ENCODE results near the gene CAPZA1.

Gene CAPZA1

DNA sequence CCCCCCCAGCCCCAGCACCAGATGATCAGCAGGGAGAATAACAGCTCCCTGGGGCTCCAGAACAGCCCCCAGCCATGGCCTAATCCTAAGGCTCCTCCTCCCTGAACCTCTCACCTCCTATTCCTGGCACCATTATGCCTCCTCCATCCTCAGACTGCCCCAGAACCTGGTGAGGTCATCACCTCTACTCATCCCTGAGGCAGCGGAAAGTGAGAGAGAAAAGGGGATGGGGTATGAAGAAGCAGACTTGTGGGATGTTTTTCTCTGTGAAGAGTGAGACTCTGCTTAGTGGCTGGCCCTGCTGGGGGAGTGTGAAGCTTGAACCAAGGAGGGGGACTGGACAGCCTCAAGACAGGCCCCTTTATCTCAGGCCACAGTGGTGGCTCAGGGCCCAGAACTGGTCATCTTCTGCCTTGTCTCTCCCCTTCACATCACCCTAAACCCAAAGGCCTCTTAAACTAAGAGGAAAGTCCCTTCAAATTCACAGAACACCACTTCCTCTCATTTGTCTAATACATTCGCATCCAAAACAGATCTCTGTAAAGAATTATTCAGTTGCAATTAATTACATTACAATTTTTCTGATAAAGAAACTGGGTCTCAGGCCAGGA is 97.7 kb downstream of the CAPZA1 start:
- DNase-seq = no peak

DNA sequence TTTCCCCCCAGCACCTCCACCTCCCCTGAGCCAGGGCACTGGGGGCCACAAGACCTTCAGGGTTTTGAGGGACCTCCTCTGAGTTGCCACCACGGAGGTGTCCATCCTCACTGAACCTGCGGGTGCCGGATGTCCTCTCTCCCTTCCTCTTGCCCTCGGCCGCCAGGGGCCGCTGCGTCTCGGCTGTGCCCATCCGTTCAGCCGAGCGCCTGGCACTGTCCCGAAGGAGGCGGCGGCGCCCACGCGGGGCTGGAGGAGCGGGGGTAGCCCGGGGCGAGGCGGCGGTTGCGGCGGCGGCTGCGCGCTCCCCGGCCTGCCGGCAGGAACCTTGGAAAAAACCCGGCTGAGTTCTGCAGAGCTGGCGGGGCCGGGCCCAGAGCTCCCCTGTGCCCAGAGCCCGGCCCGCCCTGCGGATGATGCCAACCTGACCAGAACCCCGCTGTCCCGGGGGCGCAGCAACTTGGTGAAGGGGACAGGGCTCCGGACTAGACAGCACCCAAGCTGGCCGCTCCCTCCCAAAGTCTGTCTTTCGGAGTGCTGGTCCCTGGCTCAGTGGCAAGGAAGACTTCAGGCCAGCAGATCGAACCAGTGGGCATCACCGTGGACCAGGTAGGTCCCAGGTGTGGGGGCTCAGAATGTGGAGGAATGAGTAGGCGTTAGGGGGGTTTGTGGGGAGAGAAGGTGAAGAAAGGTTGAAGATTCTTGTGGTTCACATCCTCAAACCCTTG is 99.2 kb downstream of the CAPZA1 start:
- DNase-seq = peak; percentile 58

DNA sequence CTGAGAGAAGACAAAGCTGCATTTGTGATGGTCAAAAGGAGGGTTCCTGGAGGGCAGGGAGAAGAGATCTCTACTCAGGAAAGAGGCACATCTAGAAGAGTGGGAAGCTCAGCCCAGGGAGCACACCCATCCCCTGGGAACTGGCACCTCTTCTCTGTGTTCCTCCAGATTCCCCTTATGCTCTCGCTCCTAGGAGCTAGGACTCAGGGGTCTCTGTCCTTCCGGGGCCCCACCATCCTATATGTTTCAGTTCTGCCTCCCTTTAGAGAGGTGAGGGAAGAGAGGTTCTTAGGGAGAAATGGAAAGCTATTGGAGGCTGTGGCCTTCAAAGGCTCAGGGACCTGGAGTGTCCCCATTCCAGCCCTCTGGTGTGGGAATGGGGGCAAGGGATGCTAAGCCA is 100.1 kb downstream of the CAPZA1 start:
- DNase-seq = no peak

DNA sequence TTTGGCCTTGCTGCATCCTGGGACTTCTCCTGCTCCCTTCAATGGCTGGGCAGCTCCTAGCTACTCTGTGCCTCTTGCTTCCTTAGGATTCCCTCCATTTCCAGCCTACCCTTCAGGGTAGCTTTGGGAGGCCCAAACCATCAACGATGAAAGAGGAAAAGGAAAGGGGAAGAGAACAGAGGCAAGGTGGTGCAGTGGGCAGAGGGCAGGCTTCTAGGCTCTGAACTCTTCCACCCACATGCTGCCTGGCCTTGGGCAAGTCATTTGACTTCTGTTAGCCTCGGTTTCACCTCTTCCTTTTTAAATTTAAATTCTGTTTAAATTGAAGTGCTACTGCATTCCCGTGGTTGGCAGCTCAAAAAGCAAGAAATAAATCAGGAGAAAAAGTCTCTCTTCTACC is 101.2 kb downstream of the CAPZA1 start:
- no peak for DNase-seq

Measured in activated CD4-positive, alpha-beta T cell treated with anti-CD3 and anti-CD28 coated beads for 1 hour (primary cell).